Neural cell (in vitro differentiated cells): ENCODE data around the gene SDCCAG8. TPM values are rescaled to one million over a fixed set of nuclear protein-coding genes. Genes with fewer than 3 reads are reported as not detected.
"Not testable (repeated sequence)": the region's sequence is repeated elsewhere in the genome, so short reads cannot be mapped to it uniquely, and the experiment has no call there.

Experiments used
- H2AFZ ChIP-seq: fragments of 200-600, 300-800 bp; sonication (generic), shearing (Covaris generic); 2 replicates; pipeline ENCODE4 v1.6.0; 2014; ENCODE audit warnings: low read depth, mild to moderate bottlenecking, antibody characterized with exemption, low read length, moderate library complexity
- H3F3A ChIP-seq: fragments of 200-600 bp; shearing (Covaris generic); 2 replicates; pipeline ENCODE4 v1.6.1; 2016; ENCODE audit warnings: mild to moderate bottlenecking, moderate library complexity, mixed read lengths, antibody characterized with exemption, low read length; ENCODE audit not compliant: insufficient read depth, poor library complexity, severe bottlenecking
- H3K27ac ChIP-seq: fragments of 200-600, 300-800 bp; sonication (generic), shearing (Covaris generic); 2 replicates; pipeline ENCODE4 v1.5.1; 2014; ENCODE audit warnings: mild to moderate bottlenecking, low read length, moderate library complexity
- H3K27me3 ChIP-seq: fragments of 300-800, 200-600 bp; sonication (generic), shearing (Covaris generic); 2 replicates; pipeline ENCODE4 v1.6.0; 2014; ENCODE audit warnings: mild to moderate bottlenecking, low read depth, low read length, moderate library complexity; ENCODE audit not compliant: insufficient read depth
- H3K36me3 ChIP-seq: fragments of 300-800, 200-600 bp; sonication (generic), shearing (Covaris generic); 2 replicates; pipeline ENCODE4 v1.5.1; 2014; ENCODE audit warnings: mild to moderate bottlenecking, antibody characterized with exemption, low read length, moderate library complexity; ENCODE audit not compliant: insufficient read depth
- H3K4me2 ChIP-seq: fragments of 300-800, 200-600 bp; sonication (generic), shearing (Covaris generic); 2 replicates; pipeline ENCODE4 v1.6.0; 2014; ENCODE audit warnings: mild to moderate bottlenecking, low read length
- H3K4me3 ChIP-seq: fragments of 300-800, 200-600 bp; sonication (generic), shearing (Covaris generic); 2 replicates; pipeline ENCODE4 v1.5.1; 2014; ENCODE audit warnings: mild to moderate bottlenecking, low read length, moderate library complexity
- H3K79me2 ChIP-seq: fragments of 200-600 bp; shearing (Covaris generic); replicated peaks from 2 replicates; pipeline ENCODE4 v1.6.0; 2014; ENCODE audit warnings: mild to moderate bottlenecking, low read length, moderate library complexity; ENCODE audit not compliant: insufficient read depth
- H3K9ac ChIP-seq: fragments of 300-800, 200-600 bp; sonication (generic), shearing (Covaris generic); 2 replicates; pipeline ENCODE4 v1.6.1; 2016; ENCODE audit warnings: mild to moderate bottlenecking, low read length, mixed read lengths
- H3K9me2 ChIP-seq: fragments of 200-600 bp; shearing (Covaris generic); 2 replicates; pipeline ENCODE4 v1.6.1; 2016; ENCODE audit warnings: mild to moderate bottlenecking, low read length, mixed read lengths; ENCODE audit not compliant: insufficient read depth
- H3K9me3 ChIP-seq: fragments of 200-600, 300-800 bp; sonication (generic), shearing (Covaris generic); 2 replicates; pipeline ENCODE4 v1.6.1; 2016; ENCODE audit warnings: mild to moderate bottlenecking, mixed run types, low read length, moderate library complexity, mixed read lengths
- H4K20me1 ChIP-seq: fragments of 200-600 bp; shearing (Covaris generic); 2 replicates; pipeline ENCODE4 v1.6.1; 2016; ENCODE audit warnings: mild to moderate bottlenecking, mixed run types; ENCODE audit not compliant: insufficient read depth
- EP300 ChIP-seq: fragments of 450-650 bp; conservative IDR thresholded peaks from 2 replicates; pipeline ENCODE4 v1.6.1; 2014; ENCODE audit warnings: antibody characterized with exemption, mild to moderate bottlenecking, moderate library complexity; ENCODE audit not compliant: poor library complexity, severe bottlenecking
- EZH2 ChIP-seq: fragments of 200-600, 300-800 bp; shearing (Covaris generic), sonication (generic); IDR thresholded peaks from 2 replicates; pipeline ENCODE4 v1.6.1; 2014; ENCODE audit warnings: antibody characterized with exemption, low read length, borderline replicate concordance, mild to moderate bottlenecking; ENCODE audit not compliant: insufficient read depth, poor library complexity, severe bottlenecking
- MXI1 ChIP-seq: fragments of 450-650 bp; conservative IDR thresholded peaks from 2 replicates; pipeline ENCODE4 v1.6.1; 2014; ENCODE audit warnings: antibody characterized with exemption, mild to moderate bottlenecking; ENCODE audit not compliant: poor library complexity, severe bottlenecking
- POLR2AphosphoS5 ChIP-seq: IDR thresholded peaks from 2 replicates; pipeline ENCODE4 v1.6.1; 2012
- RAD21 ChIP-seq: fragments of 450-650 bp; conservative IDR thresholded peaks from 2 replicates; pipeline ENCODE4 v1.6.1; 2014; ENCODE audit warnings: antibody characterized with exemption, mild to moderate bottlenecking, moderate library complexity
- REST ChIP-seq: IDR thresholded peaks from 2 replicates; pipeline ENCODE4 v1.6.1; 2012; ENCODE audit warnings: borderline replicate concordance
- SMC3 ChIP-seq: fragments of 450-650 bp; conservative IDR thresholded peaks from 2 replicates; pipeline ENCODE4 v1.6.1; 2014; ENCODE audit warnings: antibody characterized with exemption, mild to moderate bottlenecking, moderate library complexity; ENCODE audit not compliant: poor library complexity
- TAF1 ChIP-seq: IDR thresholded peaks from 2 replicates; pipeline ENCODE4 v1.6.1; 2012; ENCODE audit warnings: low read depth
- polyA plus RNA-seq: library from polyadenylated mRNA; depleted of rRNA; stranded (reverse); fragments of >200 nt; gene quantifications from 2 replicates; pipeline ENCODE4 v1.2.3, GENCODE V29; 2014
- TF ChIP-seq, protein P1 (sequence below): fragments of 450-650 bp; IDR thresholded peaks from 2 replicates; pipeline ENCODE4 v1.5.1; 2014; ENCODE audit warnings: antibody characterized with exemption, mild to moderate bottlenecking, moderate library complexity; ENCODE audit not compliant: poor library complexity, severe bottlenecking

Gene SDCCAG8
- polyA plus RNA-seq, 1 donor from 2014 or later: 32.2 TPM

DNA sequence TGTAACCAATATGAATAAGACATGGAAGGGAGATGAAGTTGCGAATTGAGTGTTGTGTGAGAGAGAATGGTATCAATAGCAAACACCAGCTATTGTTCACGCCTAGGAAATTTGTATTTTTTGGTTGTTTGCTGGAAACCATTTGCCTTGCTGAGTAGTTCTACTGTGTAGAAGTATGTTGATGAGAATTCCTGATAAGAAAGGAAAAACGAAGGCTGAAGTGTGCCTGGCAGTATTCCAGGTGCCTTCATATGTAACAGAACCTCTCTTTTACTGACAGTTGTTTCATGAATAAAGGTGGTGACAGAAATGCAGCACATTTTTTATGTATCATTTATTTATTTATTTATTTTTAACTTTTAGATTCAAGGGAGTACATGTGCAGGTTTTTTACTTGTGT is 79.5 kb downstream of the SDCCAG8 start:
- Histone ChIP-seq H3K27me3 (no peaks in the 10 kb centered on the region), H3K4me2 (no peak overlapping the region), H4K20me1 (no peaks in the 10 kb centered on the region), H3F3A (no peaks in the 10 kb centered on the region), H3K4me3 (no peak overlapping the region), H3K36me3 (peaks cover 26% of the 10 kb centered on the region), H3K27ac (no peak overlapping the region), H2AFZ (no peak overlapping the region), H3K9me3 (no peaks in the 10 kb centered on the region), H3K9me2 (no peaks in the 10 kb centered on the region), H3K9ac (no peak overlapping the region), H3K79me2 (no peaks in the 10 kb centered on the region)
- TF ChIP-seq TAF1 (no peak), RAD21 (no peak), MXI1 (no peak), EP300 (no peak), REST (no peak), SMC3 (no peak), POLR2AphosphoS5 (no peak), EZH2 (no peak)
- TF ChIP-seq, protein P1, sequence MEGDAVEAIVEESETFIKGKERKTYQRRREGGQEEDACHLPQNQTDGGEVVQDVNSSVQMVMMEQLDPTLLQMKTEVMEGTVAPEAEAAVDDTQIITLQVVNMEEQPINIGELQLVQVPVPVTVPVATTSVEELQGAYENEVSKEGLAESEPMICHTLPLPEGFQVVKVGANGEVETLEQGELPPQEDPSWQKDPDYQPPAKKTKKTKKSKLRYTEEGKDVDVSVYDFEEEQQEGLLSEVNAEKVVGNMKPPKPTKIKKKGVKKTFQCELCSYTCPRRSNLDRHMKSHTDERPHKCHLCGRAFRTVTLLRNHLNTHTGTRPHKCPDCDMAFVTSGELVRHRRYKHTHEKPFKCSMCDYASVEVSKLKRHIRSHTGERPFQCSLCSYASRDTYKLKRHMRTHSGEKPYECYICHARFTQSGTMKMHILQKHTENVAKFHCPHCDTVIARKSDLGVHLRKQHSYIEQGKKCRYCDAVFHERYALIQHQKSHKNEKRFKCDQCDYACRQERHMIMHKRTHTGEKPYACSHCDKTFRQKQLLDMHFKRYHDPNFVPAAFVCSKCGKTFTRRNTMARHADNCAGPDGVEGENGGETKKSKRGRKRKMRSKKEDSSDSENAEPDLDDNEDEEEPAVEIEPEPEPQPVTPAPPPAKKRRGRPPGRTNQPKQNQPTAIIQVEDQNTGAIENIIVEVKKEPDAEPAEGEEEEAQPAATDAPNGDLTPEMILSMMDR: no peak

DNA sequence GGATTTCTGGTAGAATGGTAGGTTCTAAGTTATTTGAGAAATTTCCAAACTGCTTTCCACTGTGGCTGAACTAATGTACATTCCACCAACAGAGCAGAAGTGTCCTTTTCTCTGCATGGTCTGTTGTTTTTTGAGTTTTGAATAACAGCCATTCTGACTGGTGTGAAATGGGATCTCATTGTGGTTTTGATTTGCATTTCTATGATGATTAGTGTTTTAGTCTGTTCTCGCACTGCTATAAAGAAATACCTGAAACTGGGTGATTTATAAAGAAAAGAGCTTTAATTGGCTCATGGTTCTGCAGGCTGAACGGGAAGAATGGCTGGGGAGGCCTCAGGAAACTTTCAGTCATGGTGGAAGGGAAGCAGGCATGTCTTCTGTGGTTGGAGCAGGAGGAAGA is 80.3 kb downstream of the SDCCAG8 start:
- no peaks in the 10 kb centered on the region for H3K9me2 ChIP-seq
- no peak overlapping the region for H3K9ac ChIP-seq
- no peak for TF ChIP-seq TAF1
- no peak for TF ChIP-seq EP300
- TF ChIP-seq RAD21: no peak
- no peak for TF ChIP-seq POLR2AphosphoS5
- TF ChIP-seq SMC3: no peak
- no peak for TF ChIP-seq MXI1
- TF ChIP-seq, protein P1: no peak
- TF ChIP-seq EZH2: no peak
- TF ChIP-seq REST: no peak
- no peaks in the 10 kb centered on the region for H3K79me2 ChIP-seq
- H2AFZ ChIP-seq: no peak overlapping the region
- peaks cover 22% of the 10 kb centered on the region for H3K36me3 ChIP-seq
- H3K27ac ChIP-seq: no peak overlapping the region
- no peaks in the 10 kb centered on the region for H3K27me3 ChIP-seq
- H4K20me1 ChIP-seq: no peaks in the 10 kb centered on the region
- no peaks in the 10 kb centered on the region for H3F3A ChIP-seq
- no peak overlapping the region for H3K4me3 ChIP-seq
- no peaks in the 10 kb centered on the region for H3K9me3 ChIP-seq
- no peak overlapping the region for H3K4me2 ChIP-seq

DNA sequence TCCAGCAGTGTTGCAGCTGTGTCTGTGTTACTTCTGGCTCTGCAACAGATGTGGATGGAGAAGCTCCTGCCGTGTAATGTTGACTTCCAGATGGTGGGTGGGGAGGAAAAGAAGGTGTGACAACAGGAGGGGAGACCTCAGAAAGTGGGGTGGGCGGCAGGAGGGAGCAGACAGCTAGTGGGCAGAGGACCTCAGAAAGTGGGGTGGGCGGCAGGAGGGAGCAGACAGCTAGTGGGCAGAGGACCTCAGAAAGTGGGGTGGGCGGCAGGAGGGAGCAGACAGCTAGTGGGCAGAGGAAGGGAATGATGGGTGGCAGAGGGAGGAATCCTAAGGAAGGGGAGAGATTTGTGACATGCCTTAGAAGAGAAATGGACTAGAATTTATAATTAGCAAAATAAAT is 83.0 kb downstream of the SDCCAG8 start:
- H3F3A ChIP-seq, H3K79me2 ChIP-seq, H3K9me3 ChIP-seq, H3K4me3 ChIP-seq, H3K9me2 ChIP-seq, H4K20me1 ChIP-seq, H3K27me3 ChIP-seq, H3K4me2 ChIP-seq, H3K9ac ChIP-seq, H2AFZ ChIP-seq, H3K27ac ChIP-seq: not testable (repeated sequence)
- H3K36me3 ChIP-seq: peaks cover 22% of the 10 kb centered on the region
